SK-N-DZ (cell line): ENCODE measurements around the gene RGS4.
"Not testable (repeated sequence)": the region's sequence is repeated elsewhere in the genome, so short reads cannot be mapped to it uniquely, and the experiment has no call there.

ENCODE experiments used
- DNase-seq: peaks from one replicate; pipeline ENCODE4 v3.0.0-alpha.2; 2015; ENCODE audit warnings: low spot score

RGS4 gene

GRCh38 chr1:163068716-163069115, 445 bp upstream of the RGS4 start:
- no peak for DNase-seq

GRCh38 chr1:163069655-163070277, 605 bp downstream of the RGS4 start:
- DNase-seq: peak; percentile 40

GRCh38 chr1:163071405-163072255, 2.5 kb downstream of the RGS4 start:
- peak; percentile 85 for DNase-seq

GRCh38 chr1:163072658-163073057, 3.5 kb downstream of the RGS4 start:
- no peak for DNase-seq

DNA sequence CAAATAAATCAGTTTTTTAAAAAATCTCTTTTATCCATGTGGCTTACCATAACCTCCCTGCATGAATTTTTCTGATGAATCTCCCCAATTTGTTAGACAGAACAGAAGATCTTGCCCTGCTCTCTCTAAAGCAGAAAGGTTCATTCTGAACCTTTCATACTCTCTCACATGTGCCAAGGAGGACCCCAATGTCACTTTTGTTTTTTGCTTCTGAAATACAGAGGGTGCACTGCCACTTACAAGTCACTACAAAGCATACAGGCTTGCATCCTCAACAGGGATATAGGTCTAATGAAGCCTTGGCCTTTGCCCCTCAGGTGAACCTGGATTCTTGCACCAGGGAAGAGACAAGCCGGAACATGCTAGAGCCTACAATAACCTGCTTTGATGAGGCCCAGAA, 4.8 kb downstream of the RGS4 start:
- DNase-seq: no peak

GRCh38 chr1:163074716-163075284, 5.6 kb downstream of the RGS4 start:
- DNase-seq: no peak

DNA sequence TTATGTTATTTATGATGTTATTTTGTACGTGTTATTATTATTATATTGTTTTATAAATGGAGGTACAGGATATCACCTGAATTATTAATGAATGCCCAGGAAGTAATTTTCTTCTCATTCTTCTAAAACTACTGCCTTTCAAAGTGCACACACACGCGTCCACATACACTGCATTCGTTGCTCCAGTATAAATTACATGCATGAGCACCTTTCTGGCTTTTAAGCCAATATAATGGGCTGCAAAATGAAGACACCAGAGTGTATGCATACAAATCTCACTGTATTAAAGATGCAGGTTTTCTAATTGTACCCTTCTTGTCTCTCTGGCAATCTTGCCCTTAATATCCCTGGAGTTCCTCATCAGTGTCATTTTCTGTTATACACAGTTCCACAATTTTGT, 6.9 kb downstream of the RGS4 start:
- no peak for DNase-seq

- DNase-seq: peak; percentile 42
Measured at GRCh38 chr1:163076446-163076845, 7.3 kb downstream of the RGS4 start.

GRCh38 chr1:163076981-163077761, 8.0 kb downstream of the RGS4 start:
- peak; percentile 49 for DNase-seq

DNA sequence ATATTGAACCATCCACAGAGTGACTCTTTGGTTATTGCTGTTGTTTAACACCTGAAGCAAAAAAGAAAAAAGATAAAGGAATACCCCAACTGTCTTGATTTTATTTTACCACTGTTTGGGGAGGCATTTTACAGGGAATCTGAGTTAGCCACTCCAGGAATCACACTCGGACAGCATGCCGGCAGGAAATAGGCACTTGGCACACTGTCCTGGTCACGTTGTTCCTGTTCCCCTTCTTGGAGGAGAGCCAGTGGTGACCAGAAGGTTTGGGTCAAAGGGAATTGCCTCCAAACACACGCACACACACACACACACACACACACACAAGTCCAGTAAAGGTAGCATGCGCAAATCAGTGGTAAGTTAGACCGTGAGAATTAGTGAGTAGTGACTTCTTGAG, 13.8 kb downstream of the RGS4 start:
- DNase-seq: no peak

DNA sequence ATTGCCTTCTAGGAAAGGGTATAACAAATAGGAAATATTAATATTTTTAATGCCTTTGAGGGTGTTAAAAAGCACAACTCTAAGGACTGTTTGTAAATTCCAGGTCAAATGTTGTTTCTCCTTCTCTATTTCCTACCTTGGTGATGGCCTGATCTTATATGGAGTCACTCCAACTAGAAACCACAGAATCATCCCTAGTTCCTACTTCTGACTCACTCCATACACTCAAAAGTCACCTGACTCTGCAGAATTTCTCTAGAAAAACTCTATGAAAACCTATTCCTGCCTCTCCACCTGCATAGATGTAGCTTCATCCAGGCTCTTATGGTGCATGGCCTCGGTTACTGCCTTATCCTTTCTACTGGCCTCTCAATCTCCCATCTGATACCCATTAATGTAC, 14.5 kb downstream of the RGS4 start:
- DNase-seq: no peak

- no peak for DNase-seq
Measured at GRCh38 chr1:163084330-163084729, 15.2 kb downstream of the RGS4 start.

DNA sequence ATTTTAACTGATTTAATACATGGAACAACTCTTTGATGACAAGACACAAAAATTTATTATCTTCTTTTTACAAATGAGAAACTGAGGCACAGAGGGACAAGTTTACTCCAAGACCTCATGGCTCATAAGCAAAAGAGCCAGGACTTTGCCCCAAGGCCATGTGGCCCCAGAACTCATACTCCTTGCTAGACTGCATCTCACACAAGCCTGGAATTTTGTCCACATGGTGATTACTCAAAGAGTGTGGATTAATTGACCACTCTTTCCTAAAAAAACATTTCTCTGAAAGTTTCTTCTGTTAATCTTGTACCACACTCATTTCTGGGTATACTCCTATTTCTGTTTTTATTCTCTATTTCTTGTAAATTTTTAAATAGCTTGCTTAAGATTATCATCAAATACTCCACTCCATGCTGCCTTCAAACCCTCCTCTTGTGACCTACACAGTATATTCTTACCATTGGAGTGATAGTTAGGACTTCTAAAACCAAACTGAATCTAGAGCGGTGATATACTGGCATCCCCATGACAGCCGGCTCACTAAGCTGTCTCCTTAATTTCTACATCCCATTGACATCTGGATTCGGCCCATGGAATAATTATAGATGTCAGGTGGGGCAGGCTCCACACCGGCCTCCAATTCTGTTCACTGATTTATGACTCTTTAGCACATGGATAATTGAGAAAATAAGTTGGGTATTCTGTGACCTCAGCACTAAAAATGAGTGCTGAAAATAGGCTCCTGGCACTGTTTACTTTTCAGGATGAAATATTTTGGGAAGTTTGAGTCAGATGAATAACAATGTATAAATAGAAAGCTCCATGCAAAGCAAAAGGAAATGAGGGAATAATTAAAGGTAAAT, 16.1 kb downstream of the RGS4 start:
- no peak for DNase-seq

GRCh38 chr1:163085904-163086268, 16.7 kb downstream of the RGS4 start:
- no peak for DNase-seq

DNA sequence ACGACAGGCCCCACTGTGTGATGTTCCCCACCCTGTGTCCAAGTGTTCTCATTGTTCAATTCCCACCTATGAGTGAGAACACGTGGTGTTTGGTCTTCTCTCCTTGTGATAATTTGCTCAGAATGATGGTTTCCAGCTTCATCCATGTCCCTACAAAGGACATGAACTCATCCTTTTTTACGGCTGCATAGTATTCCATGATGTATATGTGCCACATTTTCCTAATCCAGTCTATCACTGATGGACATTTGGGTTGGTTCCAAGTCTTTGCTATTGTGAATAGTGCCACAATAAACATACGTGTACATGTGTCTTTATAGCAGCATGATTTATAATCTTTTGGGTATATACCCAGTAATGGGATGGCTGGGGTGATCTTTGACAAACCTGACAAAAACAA, 20.0 kb downstream of the RGS4 start:
- not testable (repeated sequence) for DNase-seq

DNA sequence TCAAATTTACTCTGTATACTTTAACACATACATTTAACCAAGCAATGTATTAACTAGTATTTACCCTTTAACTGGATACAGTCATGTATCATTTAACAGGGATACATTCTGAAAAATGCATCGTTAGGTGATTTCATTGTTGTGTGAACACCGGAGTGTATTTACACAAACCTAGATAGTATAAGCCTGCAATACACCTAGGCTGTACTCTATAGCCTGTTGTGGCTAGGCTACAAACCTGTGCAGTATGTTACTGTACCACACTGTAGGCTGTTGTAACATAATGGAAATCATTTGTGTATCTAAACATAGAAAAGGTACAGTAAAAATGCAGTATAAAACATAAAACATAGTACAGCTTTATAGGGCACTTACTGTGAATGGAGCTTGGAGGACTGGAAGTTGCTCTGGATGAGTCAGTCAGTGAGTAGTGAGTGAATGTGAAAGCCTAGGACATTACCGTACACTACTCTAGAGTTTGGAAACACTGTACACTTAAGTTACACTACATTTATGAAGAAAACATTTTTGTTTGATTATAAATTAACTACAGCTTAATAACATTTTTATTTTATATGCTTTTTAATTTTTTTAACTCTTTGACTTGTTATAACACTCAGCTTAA, 21.3 kb downstream of the RGS4 start:
- DNase-seq: no peak

- no peak for DNase-seq
Measured at GRCh38 chr1:163093169-163093568, 24.0 kb downstream of the RGS4 start.

DNA sequence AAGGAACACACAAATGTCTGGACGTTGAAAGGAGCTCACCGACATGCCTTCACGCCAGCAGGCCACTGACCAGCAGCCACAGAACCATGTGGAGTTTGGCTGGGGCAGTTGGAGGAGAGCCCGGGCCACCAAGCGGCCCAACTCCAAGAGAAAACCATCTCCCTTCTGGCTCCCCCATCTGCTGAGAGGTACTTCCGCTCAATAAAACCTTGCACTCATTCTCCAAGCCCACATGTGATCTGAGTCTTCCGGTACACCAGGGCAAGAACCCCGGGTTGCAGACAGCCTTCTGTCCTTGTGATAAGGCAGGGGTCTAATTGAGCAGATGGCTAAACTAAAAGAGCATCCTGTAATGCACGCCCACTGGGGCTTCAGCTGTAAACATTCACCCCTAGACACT, 24.4 kb downstream of the RGS4 start:
- DNase-seq: no peak

- no peak for DNase-seq
Measured at GRCh38 chr1:163094182-163094581, 25.0 kb downstream of the RGS4 start.

DNA sequence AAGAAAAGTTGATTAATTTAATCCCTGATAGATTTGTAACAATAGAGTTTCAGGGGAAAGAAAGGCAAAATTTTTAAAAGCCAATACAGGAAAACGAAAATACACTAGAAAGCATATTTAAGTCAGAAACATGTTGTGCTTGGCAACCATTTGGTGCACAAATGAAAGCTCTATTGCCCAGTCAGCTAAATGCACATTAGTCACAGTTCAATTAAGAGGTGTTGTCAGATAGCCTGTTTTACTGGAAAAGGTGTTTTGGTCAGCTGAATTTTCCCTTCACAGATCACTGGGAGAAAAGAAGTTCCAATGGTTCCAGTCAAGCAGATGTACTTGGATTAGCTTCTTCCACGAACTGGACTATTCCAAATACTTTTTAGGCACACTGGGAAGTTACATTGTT, 25.4 kb downstream of the RGS4 start:
- DNase-seq: no peak

DNA sequence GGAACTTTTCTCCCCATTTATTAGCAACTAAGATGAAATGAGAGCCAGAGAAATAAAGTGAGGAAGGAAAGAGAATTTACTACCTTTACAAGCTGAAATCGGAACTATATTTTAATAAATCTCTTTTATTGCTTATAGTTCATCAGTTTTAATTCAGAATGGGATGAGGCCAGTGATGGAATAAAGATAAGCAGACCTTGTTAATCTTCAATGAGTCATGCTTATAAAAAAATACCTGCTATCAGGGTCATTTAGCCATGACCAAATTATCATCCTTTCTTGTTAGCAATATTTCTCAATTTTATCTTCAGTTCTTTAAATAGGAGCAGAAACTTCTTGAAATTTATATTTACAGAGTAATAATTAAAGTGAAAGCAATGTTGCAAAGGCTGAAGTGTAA, 26.1 kb downstream of the RGS4 start:
- no peak for DNase-seq
